SJCRH30 (cell line): Measurements from ENCODE around the gene CDK14. TPM values are rescaled to one million over a fixed set of nuclear protein-coding genes. Genes with fewer than 3 reads are reported as not detected.
A peak's percentile ranks its signal among the peaks of the same experiment; 100 is the strongest.

Experiments
- DNase-seq, 2 experiments: peaks; one replicate each; pipeline ENCODE4 v3.0.0-alpha.2; 2015 to 2020
- H3K27ac ChIP-seq: fragments of 250-450 bp; sonication (Bioruptor Pico); 2 replicates; pipeline ENCODE4 v1.5.1; 2020; ENCODE audit warnings: mild to moderate bottlenecking, moderate library complexity
- H3K27me3 ChIP-seq: fragments of 250-450 bp; sonication (Bioruptor Pico); 2 replicates; pipeline ENCODE4 v1.5.1; 2020; ENCODE audit warnings: mild to moderate bottlenecking, moderate library complexity
- H3K36me3 ChIP-seq: fragments of 250-450 bp; sonication (Bioruptor Pico); 2 replicates; pipeline ENCODE4 v1.5.1; 2020; ENCODE audit warnings: mild to moderate bottlenecking, moderate library complexity
- H3K4me1 ChIP-seq: fragments of 250-450 bp; sonication (Bioruptor Pico); 2 replicates; pipeline ENCODE4 v1.5.1; 2020; ENCODE audit warnings: mild to moderate bottlenecking, moderate library complexity
- H3K4me3 ChIP-seq: fragments of 250-450 bp; sonication (Bioruptor Pico); 2 replicates; pipeline ENCODE4 v1.5.1; 2020; ENCODE audit warnings: mild to moderate bottlenecking, moderate library complexity
- H3K9me3 ChIP-seq: fragments of 250-450 bp; sonication (Bioruptor Pico); replicated peaks from 2 replicates; pipeline ENCODE4 v1.5.1; 2020; ENCODE audit warnings: mild to moderate bottlenecking, moderate library complexity
- total RNA-seq: library from RNA; depleted of rRNA; stranded (reverse); fragments of >200 nt; shearing (Covaris generic); gene quantifications from 2 replicates; pipeline ENCODE4 v1.2.3, GENCODE V29; 2014; rRNA removed

Gene CDK14
- total RNA-seq, 1 experiment from 2014 or later = 78.2 TPM

DNA sequence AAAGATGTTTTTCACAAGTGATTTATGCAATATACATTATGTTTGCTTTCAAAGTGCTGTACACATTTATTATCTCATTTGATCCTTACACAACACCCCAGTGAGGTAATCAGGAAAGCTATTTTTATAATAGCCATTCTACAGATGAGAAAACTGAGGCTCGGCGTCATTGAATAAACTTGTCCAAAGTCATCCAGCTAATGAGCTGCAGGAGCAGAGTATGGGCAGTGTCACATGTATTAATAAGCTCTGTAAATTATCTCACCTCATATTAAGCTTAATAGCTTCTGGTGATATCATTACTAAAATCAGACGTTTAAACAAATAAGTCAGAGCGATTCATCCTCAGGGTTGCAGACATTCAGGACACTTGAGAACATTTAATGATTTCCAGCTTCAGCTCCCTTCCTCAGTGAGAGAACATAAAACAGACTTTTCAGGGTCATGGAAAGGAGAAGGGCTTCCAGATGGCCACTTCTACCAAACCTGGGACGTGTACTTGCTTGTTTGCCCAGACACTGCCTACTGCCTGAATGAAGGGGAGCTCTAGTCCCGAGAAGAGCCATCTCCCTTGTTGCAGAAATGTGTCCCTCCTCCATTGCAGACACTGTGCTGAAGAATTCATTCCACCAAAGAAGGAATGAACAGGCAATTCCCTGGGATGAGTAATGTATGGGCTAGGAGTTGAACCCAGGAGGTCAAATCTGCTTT lies 647.6 kb downstream of the CDK14 start:
- H3K9me3 ChIP-seq = no peaks in the 10 kb centered on the region
- H3K4me3 ChIP-seq = no peak overlapping the region
- no peaks in the 10 kb centered on the region for H3K36me3 ChIP-seq
- no peak overlapping the region for H3K27ac ChIP-seq
- peaks cover 10% of the 10 kb centered on the region for H3K4me1 ChIP-seq
- no peak for DNase-seq
- H3K27me3 ChIP-seq = no peaks in the 10 kb centered on the region

DNA sequence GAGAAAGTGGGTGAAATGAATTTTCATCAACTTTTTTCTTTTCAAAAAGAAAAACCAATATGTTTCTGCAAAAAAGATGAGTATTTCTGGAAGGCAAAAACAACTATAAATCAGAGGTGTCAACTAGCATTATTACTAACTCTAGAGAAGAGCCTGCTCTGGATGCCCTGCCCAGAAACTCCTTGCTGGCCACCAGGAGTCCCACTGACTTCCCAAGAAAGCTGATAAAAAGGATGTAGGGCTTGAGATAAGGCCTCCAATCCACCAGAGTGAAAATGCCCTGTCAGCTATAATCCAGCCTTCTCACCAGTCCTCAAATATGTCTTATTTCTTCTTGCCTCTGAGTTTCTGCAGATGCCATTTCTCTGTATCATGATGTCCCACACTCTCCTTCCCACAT lies 651.4 kb downstream of the CDK14 start:
- DNase-seq = no peak
- H3K36me3 ChIP-seq = no peaks in the 10 kb centered on the region
- H3K27me3 ChIP-seq = no peaks in the 10 kb centered on the region
- H3K9me3 ChIP-seq = no peaks in the 10 kb centered on the region
- no peak overlapping the region for H3K27ac ChIP-seq
- no peaks in the 10 kb centered on the region for H3K4me1 ChIP-seq
- H3K4me3 ChIP-seq = no peak overlapping the region

DNA sequence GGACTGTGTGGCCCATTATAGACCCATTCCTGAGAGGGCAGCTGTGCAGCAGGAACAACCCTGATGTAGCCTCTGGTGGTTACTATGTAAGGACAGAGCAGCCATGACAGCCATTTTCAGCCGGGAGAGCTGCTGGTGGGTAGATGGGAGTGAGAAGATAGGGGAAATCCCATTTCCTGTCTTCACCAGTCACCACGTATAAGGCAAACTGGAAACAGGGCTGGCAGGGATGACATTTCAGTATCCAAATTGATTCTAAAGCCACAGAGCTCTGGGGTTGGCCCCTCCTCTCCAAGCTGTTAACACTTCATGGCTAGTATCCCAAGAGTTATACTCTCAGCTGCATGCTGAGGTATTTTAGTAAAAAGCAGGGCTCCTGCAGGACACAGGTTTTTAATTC lies 652.9 kb downstream of the CDK14 start:
- no peaks in the 10 kb centered on the region for H3K4me1 ChIP-seq
- H3K9me3 ChIP-seq = no peaks in the 10 kb centered on the region
- H3K27ac ChIP-seq = no peak overlapping the region
- no peaks in the 10 kb centered on the region for H3K27me3 ChIP-seq
- no peak for DNase-seq
- no peaks in the 10 kb centered on the region for H3K36me3 ChIP-seq
- H3K4me3 ChIP-seq = no peak overlapping the region

GRCh38 chr7:91249506-91250233 lies 653.5 kb downstream of the CDK14 start:
- Histone ChIP-seq H3K36me3 (no peaks in the 10 kb centered on the region), H3K4me3 (no peak overlapping the region), H3K4me1 (no peaks in the 10 kb centered on the region), H3K9me3 (no peaks in the 10 kb centered on the region; the same call in 1 of the 2 replicates), H3K27me3 (no peaks in the 10 kb centered on the region), H3K27ac (no peak overlapping the region)
- DNase-seq = no peak

DNA sequence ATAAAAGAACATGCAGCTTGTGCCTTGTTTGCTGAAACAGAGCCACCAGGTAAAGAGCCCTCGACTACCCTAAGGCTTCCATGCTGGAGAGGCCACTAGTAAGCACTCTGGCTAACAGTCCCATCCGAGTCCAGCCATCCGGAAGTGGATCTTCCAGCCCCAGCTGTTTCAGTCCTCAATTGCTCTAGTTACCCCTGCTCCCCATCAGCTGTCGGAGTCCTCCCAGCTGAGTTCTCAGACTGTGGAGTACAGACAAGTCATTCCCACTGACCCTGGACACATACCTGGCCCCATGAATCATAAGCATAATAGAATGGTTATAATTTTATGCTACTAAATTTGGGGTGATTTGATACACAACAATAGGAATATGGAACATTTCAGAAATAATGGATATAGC lies 654.6 kb downstream of the CDK14 start:
- Histone ChIP-seq H3K9me3 (peaks cover 1% of the 10 kb centered on the region; the same call in 1 of the 2 replicates), H3K4me1 (no peaks in the 10 kb centered on the region), H3K4me3 (no peak overlapping the region), H3K27ac (no peak overlapping the region), H3K27me3 (no peaks in the 10 kb centered on the region), H3K36me3 (no peaks in the 10 kb centered on the region)
- peak; percentile 17 to 25 for DNase-seq

GRCh38 chr7:91251877-91252276 lies 655.8 kb downstream of the CDK14 start:
- no peak for DNase-seq
- no peaks in the 10 kb centered on the region for H3K27me3 ChIP-seq
- no peaks in the 10 kb centered on the region for H3K36me3 ChIP-seq
- no peaks in the 10 kb centered on the region for H3K4me1 ChIP-seq
- peaks cover 5% of the 10 kb centered on the region; the same call in 1 of the 2 replicates for H3K9me3 ChIP-seq
- H3K4me3 ChIP-seq = no peak overlapping the region
- no peak overlapping the region for H3K27ac ChIP-seq

Other genes with a start within 250 kb of the CDK14 start
- gene GTPBP10, start 249.6 kb upstream of the CDK14 start, total RNA-seq = 22.4 and 25.1 TPM in 2 replicates
- 39.5 and 44.4 TPM in 2 replicates for gene CLDN12, start 192.9 kb upstream of the CDK14 start, total RNA-seq
- gene PTTG1IP2, start 126.7 kb upstream of the CDK14 start, total RNA-seq = not detected in 2 replicates